ENCODE results near the gene COG5. TPM values are rescaled to one million over a fixed set of nuclear protein-coding genes. Genes with fewer than 3 reads are reported as not detected.

Gene COG5
- total and polyA plus RNA-seq, 10 donors = 3.6 to 86.6 (median 48.7) TPM

- Histone ChIP-seq H3K27me3 (replicated peaks in 1 of 7) (no peaks in the 10 kb centered on the region), H3K4me1 (no peaks in the 10 kb centered on the region), H3K27ac (no peak overlapping the region), H3K4me3 (no peak overlapping the region), H3K9me3 (no peaks in the 10 kb centered on the region), H3K36me3 (peaks cover 0 to 43% (median 4%) of the 10 kb centered on the region in 6 donors)
- TF ChIP-seq POLR2AphosphoS5 (IDR thresholded peaks at IDR 0.05) = no peak
- no peak for TF ChIP-seq POLR2A (IDR thresholded peaks at IDR 0.05)
- no peak for TF ChIP-seq CTCF (IDR thresholded peaks at IDR 0.05 in 8 of 11, conservative IDR thresholded peaks at IDR 0.05 in 3 of 11)
- no peak for DNase-seq
- intact Hi-C loops (cut with DNase I; ENCODE audit: low total_unique reads) = no loop called here
- 83 to 93% (median 92%) methylated on average over 4 of the region's 4 CpGs for WGBS, 5 donors
Measured at GRCh38 chr7:107286751-107287621, 276.7 kb downstream of the COG5 start.

- intact Hi-C loops (cut with DNase I; ENCODE audit: low total_unique reads) = no loop called here
- WGBS, 5 donors = 84 to 88% (median 86%) methylated on average over 4 of the region's 4 CpGs
- TF ChIP-seq CTCF (IDR thresholded peaks at IDR 0.05 in 8 of 11, conservative IDR thresholded peaks at IDR 0.05 in 3 of 11) = no peak
- no peak for TF ChIP-seq POLR2A (IDR thresholded peaks at IDR 0.05)
- no peak for TF ChIP-seq POLR2AphosphoS5 (IDR thresholded peaks at IDR 0.05)
- H3K4me1 ChIP-seq = no peaks in the 10 kb centered on the region
- no peaks in the 10 kb centered on the region for H3K27me3 ChIP-seq (replicated peaks in 1 of 7)
- no peak overlapping the region for H3K4me3 ChIP-seq
- no peak for DNase-seq
- H3K36me3 ChIP-seq = peaks cover 0 to 25% (median 4%) of the 10 kb centered on the region in 6 donors
- no peaks in the 10 kb centered on the region for H3K9me3 ChIP-seq
- no peak overlapping the region for H3K27ac ChIP-seq
Measured at GRCh38 chr7:107284911-107285479, 278.7 kb downstream of the COG5 start.

- 73 to 90% (median 87%) methylated on average over 2 of the region's 2 CpGs for WGBS, 5 donors
- TF ChIP-seq POLR2A (IDR thresholded peaks at IDR 0.05) (no peak), POLR2AphosphoS5 (IDR thresholded peaks at IDR 0.05) (no peak), CTCF (IDR thresholded peaks at IDR 0.05 in 8 of 11, conservative IDR thresholded peaks at IDR 0.05 in 3 of 11) (no peak)
- intact Hi-C loops (cut with DNase I; ENCODE audit: low total_unique reads) = no loop called here
- Histone ChIP-seq H3K4me1 (no peaks in the 10 kb centered on the region), H3K36me3 (peaks cover 0 to 25% (median 2%) of the 10 kb centered on the region in 6 donors), H3K4me3 (no peak overlapping the region), H3K9me3 (no peaks in the 10 kb centered on the region), H3K27me3 (replicated peaks in 1 of 7) (no peaks in the 10 kb centered on the region), H3K27ac (no peak overlapping the region)
- DNase-seq = no peak
Measured at GRCh38 chr7:107277331-107277730, 286.4 kb downstream of the COG5 start.

GRCh38 chr7:107276220-107276827 lies 287.4 kb downstream of the COG5 start:
- H3K27ac ChIP-seq = no peak overlapping the region
- H3K4me1 ChIP-seq = no peaks in the 10 kb centered on the region
- no peak for DNase-seq
- peaks cover 0 to 22% (median 1%) of the 10 kb centered on the region in 6 donors for H3K36me3 ChIP-seq
- TF ChIP-seq CTCF (IDR thresholded peaks at IDR 0.05 in 8 of 11, conservative IDR thresholded peaks at IDR 0.05 in 3 of 11) (no peak), POLR2AphosphoS5 (IDR thresholded peaks at IDR 0.05) (no peak), POLR2A (IDR thresholded peaks at IDR 0.05) (no peak)
- intact Hi-C loops (cut with DNase I; ENCODE audit: low total_unique reads) = no loop called here
- 91 to 98% (median 96%) methylated on average over 4 of the region's 4 CpGs for WGBS, 5 donors
- no peaks in the 10 kb centered on the region for H3K27me3 ChIP-seq (replicated peaks in 1 of 7)
- H3K9me3 ChIP-seq = no peaks in the 10 kb centered on the region
- H3K4me3 ChIP-seq = no peak overlapping the region
